K562 (cell line): Measurements from ENCODE around the gene MYO1B. TPM values are rescaled to one million over a fixed set of nuclear protein-coding genes. Genes with fewer than 3 reads are reported as not detected.
"Not testable (repeated sequence)": the region's sequence is repeated elsewhere in the genome, so short reads cannot be mapped to it uniquely, and the experiment has no call there.

ENCODE experiments used
- ATAC-seq: fragments of 200-7000 bp; cut with Tn5 transposase; 3 replicates; pipeline ENCODE4 v1.9.1; 2020; ENCODE audit warnings: moderate library complexity
- BruUV-seq: library from RNA; stranded (reverse); fragments of 400-500 nt; replicated peaks from 2 replicates; lab custom pipeline; 2021; lab: Mats Ljungman, UMichigan
- CTCF ChIA-PET: fragments of 300-600 bp; formaldehyde crosslinking; extraction: SDS; loops from one replicate; lab custom pipeline; 2021; ENCODE audit warnings: low intra/inter-chr PET ratio; lab: Yijun Ruan, JAX
- POLR2A ChIA-PET: fragments of 300-600, 350-650 bp; sonication (Branson Sonifier 250); formaldehyde crosslinking; extraction: SDS; loops from one replicate; lab custom pipeline; 2021; ENCODE audit warnings: antibody characterized with exemption, inconsistent platforms; lab: Yijun Ruan, JAX
- DNase-seq, 4 experiments: peaks; one replicate each; pipeline versions ENCODE4 v3.0.0 to v3.0.0-alpha.2; 2011 to 2018; ENCODE audit warnings: low spot score in 3 of 4, mixed read lengths in 3 of 4; ENCODE audit errors: extremely low read depth in 1 of 4
- FAIRE-seq: peaks from 2 replicates; lab custom pipeline; 2011; peaks lifted over from hg19 to GRCh38; lab: Jason Lieb, UNC
- H2AFZ ChIP-seq: 2 replicates; pipeline ENCODE4 v1.6.0; 2011; ENCODE audit warnings: low read depth, low read length, control low read depth, inconsistent platforms
- H3K27ac ChIP-seq: fragments of 200-600 bp; 3 replicates; pipeline ENCODE4 v1.8.0; 2011; ENCODE audit warnings: low read depth, mild to moderate bottlenecking, control low read depth, inconsistent platforms, low read length, moderate library complexity, mixed read lengths; ENCODE audit errors: extremely low read depth
- H3K27me3 ChIP-seq, 2 experiments: fragments of 300-600 bp in 1 of 2; 2 replicates in 1 of 2; 3 replicates in 1 of 2; pipeline versions ENCODE4 v1.6.0 to v1.8.0; 2011; ENCODE audit warnings: inconsistent platforms in 2 of 2, low read length in 2 of 2, mild to moderate bottlenecking in 1 of 2, mixed read lengths in 1 of 2, moderate library complexity in 1 of 2; ENCODE audit not compliant: control insufficient read depth in 2 of 2, insufficient read depth in 2 of 2
- H3K36me3 ChIP-seq: fragments of 300-600 bp; 3 replicates; pipeline ENCODE4 v1.8.0; 2011; ENCODE audit warnings: mild to moderate bottlenecking, low read length, inconsistent platforms; ENCODE audit not compliant: control insufficient read depth, insufficient read depth
- H3K4me1 ChIP-seq, 2 experiments: fragments of 200-600 bp in 1 of 2; replicated peaks in 1 of 2; 2 replicates in 1 of 2; 3 replicates in 1 of 2; pipeline versions ENCODE4 v1.5.1 to v1.8.0; 2011; ENCODE audit warnings: inconsistent platforms in 2 of 2, low read length in 2 of 2, mild to moderate bottlenecking in 1 of 2, mixed read lengths in 1 of 2, moderate library complexity in 1 of 2; ENCODE audit not compliant: control insufficient read depth in 2 of 2, insufficient read depth in 2 of 2
- H3K4me2 ChIP-seq: 2 replicates; pipeline ENCODE4 v1.6.1; 2011; ENCODE audit warnings: low read length, control low read depth, inconsistent platforms, mixed read lengths; ENCODE audit not compliant: insufficient read depth
- H3K4me3 ChIP-seq: fragments of 200-600 bp; sonication (generic), shearing (Covaris generic); 2 replicates; pipeline ENCODE4 v1.5.1; 2016; ENCODE audit warnings: control low read depth, inconsistent platforms
- H3K79me2 ChIP-seq: fragments of 200-600 bp; 3 replicates; pipeline ENCODE4 v1.8.0; 2011; ENCODE audit warnings: low read length, inconsistent platforms; ENCODE audit not compliant: control insufficient read depth, insufficient read depth
- H3K9ac ChIP-seq, 2 experiments: 2 replicates each; pipeline versions ENCODE4 v1.6.0 to v1.6.1; 2011; ENCODE audit warnings: low read depth in 2 of 2, low read length in 2 of 2, control low read depth in 1 of 2, inconsistent platforms in 1 of 2, mild to moderate bottlenecking in 1 of 2, mixed read lengths in 1 of 2; ENCODE audit not compliant: insufficient read depth in 1 of 2
- H3K9me1 ChIP-seq: one replicate; pipeline ENCODE4 v1.6.0; 2011; ENCODE audit warnings: inconsistent platforms, mild to moderate bottlenecking, low read length, moderate library complexity; ENCODE audit not compliant: control insufficient read depth, insufficient read depth
- H3K9me3 ChIP-seq: replicated peaks from 2 replicates; pipeline ENCODE4 v1.5.1; 2011; ENCODE audit warnings: low read depth, low read length, inconsistent platforms; ENCODE audit not compliant: control insufficient read depth, insufficient read depth
- H4K20me1 ChIP-seq: replicated peaks from 2 replicates; pipeline ENCODE4 v1.6.1; 2011; ENCODE audit warnings: low read length, inconsistent platforms, mixed read lengths; ENCODE audit not compliant: control insufficient read depth, insufficient read depth
- FOXA1 ChIP-seq: fragments of 450-650 bp; IDR thresholded peaks from 2 replicates; pipeline ENCODE4 v1.6.1; 2016; ENCODE audit warnings: mild to moderate bottlenecking, borderline replicate concordance
- FOXO4 ChIP-seq: fragments of 450-650 bp; formaldehyde crosslinking; IDR thresholded peaks from 2 replicates; pipeline ENCODE4 v1.4.0; 2020; ENCODE audit warnings: mild to moderate bottlenecking, moderate library complexity
- SNRNP70 ChIP-seq: fragments of 200-400 bp; formaldehyde crosslinking; optimal IDR thresholded peaks from 2 replicates; pipeline ENCODE3; 2017; ENCODE audit warnings: low read depth, low read length
- ZNF175 ChIP-seq: fragments of 200-800 bp; sonication (Bioruptor generic); IDR thresholded peaks from 2 replicates; pipeline ENCODE4 v1.6.1; 2016; ENCODE audit warnings: low read depth, mild to moderate bottlenecking, missing genetic modification characterization, missing compliant biosample characterization
- ZNF23 ChIP-seq: fragments of 250-450 bp; sonication (Bioruptor Pico); IDR thresholded peaks from 2 replicates; pipeline ENCODE4 v1.4.0; 2020; ENCODE audit warnings: mild to moderate bottlenecking
- ZNF318 ChIP-seq, 2 experiments: fragments of 450-650 bp; IDR thresholded peaks; 2 replicates each; pipeline ENCODE4 v1.6.1; 2016; ENCODE audit warnings: mild to moderate bottlenecking in 2 of 2, borderline replicate concordance in 1 of 2, low read depth in 1 of 2, moderate library complexity in 1 of 2
- WGBS: fragments of 100-300 bp; shearing (Covaris generic); methylation state at CpG from one replicate; pipeline ENCODE4 v1.1.6; 2016; ENCODE audit warnings: low coverage, mixed read lengths; ENCODE audit not compliant: insufficient coverage; ENCODE audit errors: missing lambda C conversion rate; 5-methylcytosine and 5-hydroxymethylcytosine counted together
- in situ Hi-C: fragments of 300-500 bp; cut with MboI; formaldehyde crosslinking; loops from 4 replicates; pipeline ENCODE4 v1.15.0; 2018; ENCODE audit warnings: inconsistent platforms, mixed read lengths
- intact Hi-C: fragments of 100-400 bp; cut with micrococcal nuclease; formaldehyde crosslinking; loops from 2 replicates; pipeline ENCODE4 v1.14.2; 2022
- polyA plus RNA-seq, 8 experiments: library from polyadenylated mRNA; depleted of rRNA in 4 of 8; stranded (reverse) in 5 of 8; unstranded in 3 of 8; fragments of >200 nt; fragmentation: Nextera tagmentation in 2 of 8; fragmentation: Illumina TruSeq in 1 of 8; extraction: Ambion mirVana in 2 of 8; extraction: Trizol in 1 of 8; gene quantifications; 2 replicates each; pipeline versions ENCODE4 v1.2.1 to v1.2.3, GENCODE V29; 2011 to 2014; ENCODE audit warnings: inconsistent platforms in 1 of 8, missing spikeins in 1 of 8
- total RNA-seq, 7 experiments: library from RNA; depleted of rRNA in 6 of 7; stranded (reverse); fragments of >200 nt in 6 of 7; fragmentation: Illumina TruSeq in 2 of 7; extraction: Trizol in 2 of 7; gene quantifications; 2 replicates each; pipeline versions ENCODE4 v1.2.1 to v1.2.3, GENCODE V29; 2011 to 2021; ENCODE audit warnings: low replicate concordance in 1 of 7

MYO1B gene
- total and polyA plus RNA-seq, 9 of the 15 experiments (the other 6 are each of a cell fraction or from before 2014, with no cell fraction given), result 0.04 to 0.33 (median 0.20) TPM; not detected in 5

DNA sequence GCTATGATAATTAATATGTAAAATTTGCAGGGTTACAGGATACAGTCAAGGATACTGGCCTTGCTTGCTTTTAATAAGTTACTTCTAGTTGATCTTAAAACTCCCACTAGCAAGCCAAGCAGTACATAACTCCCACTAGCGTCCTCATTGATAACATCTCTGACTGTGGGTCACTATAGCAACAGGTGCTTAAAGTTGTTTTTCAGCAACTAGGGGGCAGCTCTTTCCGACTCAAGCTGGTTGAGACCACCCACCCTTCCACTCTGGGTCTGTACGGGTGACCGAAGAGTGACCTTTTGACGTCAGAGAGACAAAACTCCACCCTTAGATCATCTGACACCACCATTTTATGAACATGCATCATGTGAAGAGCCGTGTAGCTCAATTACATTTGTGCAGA lies 208.6 kb downstream of the MYO1B start (continued):
- no peak for TF ChIP-seq ZNF318 (IDR thresholded peaks at IDR 0.05; ENCODE audit: borderline replicate concordance in 1 of 2, low read depth in 1 of 2)
- TF ChIP-seq FOXO4 (CRISPR knock-in tag), result no peak
- TF ChIP-seq ZNF23, result no peak
- no peak for TF ChIP-seq FOXA1
- no peak for TF ChIP-seq ZNF175 (CRISPR knock-in tag)
- no peak for TF ChIP-seq SNRNP70

DNA sequence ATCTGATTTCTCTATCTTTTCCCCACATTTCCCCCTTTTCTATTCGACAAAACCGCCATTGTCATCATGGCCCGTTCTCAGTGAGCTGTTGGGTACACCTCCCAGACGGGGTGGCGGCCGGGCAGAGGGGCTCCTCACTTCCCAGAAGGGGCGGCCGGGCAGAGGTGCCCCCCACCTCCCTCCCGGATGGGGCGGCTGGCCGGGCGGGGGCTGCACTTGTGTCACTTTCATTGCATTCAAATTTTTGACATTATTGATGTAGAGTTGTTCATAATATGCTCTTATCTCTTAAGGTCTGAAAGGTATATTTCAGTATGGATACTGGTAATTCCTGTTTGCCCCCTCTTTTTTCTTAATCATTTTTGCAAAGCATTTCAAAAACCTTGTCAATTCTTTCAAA lies 211.3 kb downstream of the MYO1B start:
- CTCF ChIA-PET, H3K36me3 ChIP-seq, FAIRE-seq, H3K4me1 ChIP-seq, H3K79me2 ChIP-seq, H3K4me2 ChIP-seq, DNase-seq, H3K9me1 ChIP-seq, H3K9me3 ChIP-seq, BruUV-seq, ATAC-seq, H3K27me3 ChIP-seq, POLR2A ChIA-PET, H3K9ac ChIP-seq, H4K20me1 ChIP-seq, H3K4me3 ChIP-seq, H3K27ac ChIP-seq, intact Hi-C loops, H2AFZ ChIP-seq, in situ Hi-C loops: not testable (repeated sequence)
- WGBS, result no CpG with 5 or more reads among the region's 12 CpGs
